ENCODE measurements around the gene NAGS.
"Not testable (repeated sequence)": the region's sequence is repeated elsewhere in the genome, so short reads cannot be mapped to it uniquely, and the experiment has no call there.

The NAGS gene

DNA sequence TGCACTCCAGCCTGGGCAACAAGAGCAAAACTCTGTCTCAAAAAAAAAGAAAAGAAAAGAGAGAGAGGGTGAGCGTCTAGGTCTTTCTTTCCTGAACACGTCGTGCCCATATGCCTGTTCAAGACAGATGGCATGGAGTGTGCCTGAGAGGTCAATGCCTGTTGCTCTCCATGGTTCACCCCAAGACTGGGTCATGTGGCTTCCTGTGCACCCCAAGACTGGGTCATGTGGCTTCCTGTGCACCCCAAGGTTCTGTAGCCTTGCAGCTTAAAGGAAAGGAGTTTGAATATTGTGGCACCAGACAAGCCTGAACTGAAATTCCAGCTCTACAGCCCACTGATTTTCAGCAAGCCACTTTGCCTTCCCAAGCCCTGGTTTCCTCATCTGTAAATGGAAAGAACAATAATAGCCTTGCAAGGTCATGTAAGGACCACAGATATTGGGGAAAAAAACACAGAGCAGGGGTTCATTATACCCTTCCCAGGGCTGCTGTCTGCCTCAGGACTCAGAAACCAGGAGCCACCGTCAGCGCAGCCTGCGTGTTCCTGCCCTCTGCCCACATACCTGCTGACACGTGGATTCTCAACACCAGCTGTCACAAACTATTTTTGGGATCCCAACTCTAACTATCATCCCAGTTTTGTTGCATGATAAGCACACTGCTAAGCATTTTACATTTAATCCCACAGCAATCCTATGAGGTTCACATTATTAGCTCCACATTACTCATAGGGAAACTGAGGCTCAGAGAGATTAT is 18.0 kb upstream of the NAGS start:
- no peak for DNase-seq

DNA sequence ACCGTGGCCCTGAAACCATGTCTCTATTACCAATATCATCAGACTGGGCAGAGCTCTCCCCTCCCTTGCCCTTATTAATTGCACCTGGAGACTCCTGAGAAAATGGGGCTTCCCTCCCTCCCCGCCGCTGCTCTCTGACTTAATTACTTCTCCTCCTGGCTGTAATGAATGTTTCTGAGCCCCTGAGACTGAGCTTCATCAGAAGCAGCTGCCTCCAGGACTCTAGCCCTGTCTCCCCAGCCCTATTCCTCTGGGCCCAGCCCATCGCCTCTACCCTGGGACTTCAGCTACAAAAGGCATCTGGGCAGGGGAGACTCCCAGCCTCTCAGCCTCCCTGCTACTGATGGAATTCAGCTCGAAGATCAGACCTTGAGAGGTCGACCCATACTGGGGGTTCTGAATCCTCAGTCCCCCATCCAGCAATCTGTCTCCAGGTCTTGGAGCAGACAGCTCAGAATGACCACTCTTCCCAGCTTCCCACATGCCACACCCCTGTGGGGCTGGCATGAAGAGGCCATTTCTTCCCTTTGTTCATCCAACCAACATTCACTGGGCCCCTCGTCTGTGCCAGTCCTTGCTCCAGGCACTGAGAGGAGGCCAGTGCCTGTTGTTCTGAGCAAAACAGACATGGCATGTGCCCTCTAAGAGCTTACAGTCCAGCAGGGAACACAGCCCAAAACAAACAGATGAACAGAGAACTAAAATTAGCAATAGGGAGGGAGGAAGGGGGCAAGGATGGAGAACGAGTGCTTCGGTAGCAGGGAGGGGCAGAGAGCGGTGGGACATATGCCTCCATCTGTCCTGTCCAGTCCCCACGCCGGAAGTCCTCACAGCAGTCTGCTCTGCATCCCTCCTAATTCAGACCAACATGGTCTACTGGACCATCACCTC is 17.0 kb upstream of the NAGS start:
- no peak for DNase-seq

DNA sequence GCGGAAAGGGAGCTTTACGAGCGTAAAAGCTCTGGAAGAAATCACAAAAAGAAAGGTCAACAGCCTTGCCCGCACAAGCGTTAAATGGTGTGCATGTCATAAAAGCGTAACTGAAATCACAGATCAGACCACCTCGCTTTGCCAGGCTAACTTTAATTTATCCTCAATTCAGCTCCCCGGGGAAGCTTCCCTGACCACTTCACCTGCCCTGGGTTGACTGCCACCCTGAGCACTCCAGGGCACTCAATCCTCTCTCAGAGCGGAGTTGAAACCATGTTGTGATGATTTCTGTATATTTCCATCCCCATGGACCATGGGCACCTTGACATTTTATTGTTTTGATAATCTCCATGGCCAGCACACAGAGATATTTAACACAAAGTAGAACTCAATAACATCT is 16.1 kb upstream of the NAGS start:
- DNase-seq = no peak

DNA sequence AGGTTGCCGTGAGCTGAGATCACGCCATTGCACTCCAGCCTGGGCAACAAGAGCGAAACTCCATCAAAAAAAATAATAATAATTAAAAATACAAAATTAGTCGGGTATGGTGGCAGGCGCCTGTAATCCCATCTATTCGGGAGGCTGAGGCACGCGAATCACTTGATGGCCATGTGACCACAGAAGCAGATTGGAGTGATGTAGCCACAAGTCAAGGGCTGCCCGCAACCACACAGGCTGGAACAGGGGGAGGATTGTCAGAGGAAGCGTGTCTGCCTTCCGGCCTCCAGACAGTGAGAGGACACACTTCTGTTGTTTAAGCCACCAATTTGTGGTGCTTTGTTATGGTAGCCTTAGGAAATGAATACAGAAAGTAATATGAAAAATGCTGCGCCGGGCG is 11.8 kb upstream of the NAGS start:
- no peak for DNase-seq

DNA sequence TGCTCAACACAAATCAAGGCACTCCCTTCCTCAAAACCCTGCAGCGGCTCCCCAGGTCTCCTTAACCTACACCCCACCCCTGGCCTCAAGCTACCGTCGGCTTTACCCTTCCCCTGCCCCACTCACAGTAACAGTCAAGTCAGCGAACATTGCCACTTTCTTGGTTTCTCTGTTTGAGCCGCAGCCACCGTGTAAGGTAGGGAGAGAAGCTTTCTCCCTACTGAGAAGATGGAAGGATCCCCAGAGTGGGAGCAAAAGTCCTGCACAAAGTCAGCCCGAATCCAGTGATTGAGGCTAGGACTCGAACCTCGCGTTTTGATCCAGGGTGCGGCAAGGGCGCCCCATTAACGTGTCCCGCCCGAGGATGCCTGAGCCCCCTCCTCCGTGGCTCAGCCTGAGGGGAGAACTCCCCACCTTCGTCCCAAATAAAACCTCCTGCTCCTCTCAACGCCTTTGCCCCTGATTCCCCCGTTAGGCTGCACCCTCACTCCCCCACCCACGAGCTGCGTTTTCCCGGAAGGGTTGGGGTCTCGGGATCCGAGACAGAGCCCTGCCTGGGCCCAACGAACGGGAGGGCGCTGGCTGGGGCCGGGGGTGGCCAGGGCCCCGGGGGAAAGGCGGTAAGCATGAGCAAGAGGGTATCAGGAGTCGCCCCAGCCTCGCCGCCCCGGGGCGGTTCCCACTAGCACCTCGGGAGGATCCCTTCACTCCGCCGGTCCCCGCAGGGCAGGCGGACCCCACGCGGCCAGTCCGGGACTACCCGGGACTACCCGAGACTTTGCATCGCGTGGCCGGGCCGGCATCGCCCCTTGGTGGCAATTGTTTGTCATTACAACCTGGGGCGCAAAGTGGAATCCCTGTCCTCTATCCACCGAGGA is 9.9 kb upstream of the NAGS start:
- peak; percentile 45 for DNase-seq

DNA sequence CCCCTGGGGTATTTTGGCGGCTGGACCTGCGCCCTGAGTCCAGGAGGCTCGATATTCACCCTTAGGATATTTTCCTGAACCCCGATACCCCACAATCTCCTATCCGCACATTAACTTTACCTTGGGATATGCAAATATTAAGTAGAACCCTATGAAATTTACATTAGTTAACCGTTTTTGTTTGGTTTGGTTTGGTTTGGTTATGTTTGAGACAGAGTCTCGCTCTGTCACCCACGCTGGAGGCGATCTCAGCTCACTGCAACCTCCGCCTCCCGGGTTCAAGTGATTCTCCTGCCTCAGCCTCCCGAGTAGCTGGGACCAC is 9.3 kb upstream of the NAGS start:
- no peak for DNase-seq

DNA sequence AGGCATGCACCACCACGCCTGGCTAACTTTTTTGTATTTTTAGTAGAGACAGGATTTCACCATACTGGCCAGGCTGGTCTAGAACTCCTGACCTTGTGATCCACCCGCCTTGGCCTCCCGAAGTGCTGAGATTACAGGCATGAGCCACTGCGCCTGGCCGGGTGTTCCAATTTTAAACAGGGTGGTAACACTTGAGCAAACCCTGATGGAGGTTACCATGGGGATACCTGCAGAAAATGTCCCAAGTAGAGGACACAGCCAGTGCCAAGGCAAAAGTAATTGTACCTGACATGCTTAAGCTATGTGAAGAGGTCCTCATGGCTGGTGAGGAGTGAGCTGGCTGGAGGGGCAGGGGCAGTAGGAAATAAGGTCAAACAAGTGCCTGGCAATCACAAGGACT is 7.2 kb upstream of the NAGS start:
- DNase-seq = not testable (repeated sequence)

DNA sequence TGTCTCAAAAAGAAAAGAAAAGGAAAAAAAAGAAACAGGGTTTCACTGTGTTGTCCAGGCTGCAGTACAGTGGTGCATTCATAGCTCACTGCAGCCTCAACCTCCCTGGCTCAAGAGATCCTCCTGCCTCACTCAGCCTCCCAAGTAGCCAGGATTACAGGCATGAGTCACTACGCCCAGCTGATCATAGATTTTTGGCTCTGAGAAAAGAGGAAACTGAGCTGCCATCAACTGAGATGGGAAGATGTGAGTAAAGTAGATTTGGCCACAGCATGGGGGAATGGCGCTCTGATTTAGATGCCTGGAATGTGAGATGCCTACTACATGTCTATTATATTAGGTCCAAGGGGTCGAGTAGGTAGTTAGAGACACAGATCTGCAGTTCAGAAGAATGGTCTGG is 5.9 kb upstream of the NAGS start:
- DNase-seq = no peak

DNA sequence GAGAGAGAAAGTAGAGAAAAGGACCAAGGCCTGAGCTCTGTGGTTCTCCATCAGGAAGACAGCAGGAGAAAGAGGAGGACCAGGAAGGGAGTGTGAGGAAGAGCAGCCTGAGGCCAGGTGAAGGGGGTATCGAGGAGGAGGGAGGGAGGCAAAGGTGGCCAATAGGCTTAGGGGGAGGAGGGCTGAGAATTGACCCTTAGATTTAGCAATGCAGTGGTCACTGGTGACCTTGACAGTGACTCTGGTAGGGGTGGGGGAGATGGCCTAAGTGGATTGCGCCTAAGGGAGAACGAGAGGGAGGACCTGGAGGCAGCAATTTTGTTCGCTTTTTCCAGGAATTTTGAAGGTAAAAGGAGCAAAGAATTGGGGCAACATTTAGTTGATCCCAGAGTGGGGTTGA is 5.4 kb upstream of the NAGS start:
- no peak for DNase-seq

DNA sequence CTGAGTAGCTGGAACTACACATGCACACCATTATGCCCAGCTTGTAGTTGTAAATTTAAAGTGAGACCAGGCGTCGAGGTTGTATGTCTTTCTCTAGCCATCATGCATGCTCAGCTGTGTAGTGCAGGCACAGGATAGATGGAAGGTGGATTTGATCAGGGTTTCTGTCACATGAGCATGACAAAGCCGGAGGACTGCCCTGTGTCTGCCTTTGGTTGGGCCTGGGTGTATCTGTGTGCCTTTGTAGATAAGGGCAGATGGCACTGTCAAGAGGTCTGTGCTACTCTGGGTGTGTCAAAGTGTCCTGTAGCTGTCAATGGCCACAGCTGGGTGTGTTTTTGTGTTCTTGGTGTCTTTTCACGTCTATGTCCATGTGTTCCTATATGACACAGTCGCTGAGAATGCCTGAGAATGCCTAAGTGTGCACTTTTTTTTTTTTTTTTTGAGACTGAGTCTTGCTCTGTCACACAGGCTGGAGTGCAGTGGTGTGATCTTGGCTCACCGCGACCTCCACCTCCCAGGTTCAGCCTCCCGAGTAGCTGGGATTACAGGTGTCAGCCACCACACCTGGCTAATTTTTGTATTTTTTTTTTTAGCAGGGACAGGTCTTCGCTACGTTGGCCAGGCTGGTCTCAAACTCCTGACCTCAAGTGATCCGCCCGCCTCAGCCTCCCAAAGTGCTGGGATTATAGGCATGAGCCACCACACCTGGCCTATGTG is 4.1 kb upstream of the NAGS start:
- DNase-seq = no peak

DNA sequence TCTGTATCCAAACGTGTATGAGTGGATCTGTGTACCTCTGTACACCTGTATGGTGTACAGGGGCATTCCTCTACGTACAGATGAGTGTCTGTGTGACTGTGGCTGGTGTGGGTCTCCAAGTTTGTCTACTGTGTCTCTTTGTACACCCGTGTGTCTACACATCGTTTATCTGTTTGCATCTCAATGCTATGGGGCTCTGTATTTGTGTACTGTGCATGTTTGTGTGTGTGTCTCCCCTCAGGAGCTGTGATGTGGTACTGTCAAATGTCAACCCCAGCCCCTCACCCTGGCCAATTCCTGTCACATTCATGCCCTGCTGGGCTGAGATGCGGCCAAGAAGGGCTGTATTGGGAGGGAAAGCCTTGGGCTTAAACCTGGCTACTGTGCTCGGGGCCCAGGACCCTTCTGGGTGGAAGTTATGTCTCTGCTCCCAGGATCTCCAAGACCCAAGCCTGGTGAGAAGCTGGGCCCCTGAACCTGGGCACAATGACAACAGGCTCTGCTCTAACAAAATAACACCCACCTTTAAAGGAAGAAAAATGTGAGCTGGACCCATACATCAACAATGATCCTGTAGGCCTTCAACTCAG is 3.5 kb upstream of the NAGS start:
- no peak for DNase-seq

DNA sequence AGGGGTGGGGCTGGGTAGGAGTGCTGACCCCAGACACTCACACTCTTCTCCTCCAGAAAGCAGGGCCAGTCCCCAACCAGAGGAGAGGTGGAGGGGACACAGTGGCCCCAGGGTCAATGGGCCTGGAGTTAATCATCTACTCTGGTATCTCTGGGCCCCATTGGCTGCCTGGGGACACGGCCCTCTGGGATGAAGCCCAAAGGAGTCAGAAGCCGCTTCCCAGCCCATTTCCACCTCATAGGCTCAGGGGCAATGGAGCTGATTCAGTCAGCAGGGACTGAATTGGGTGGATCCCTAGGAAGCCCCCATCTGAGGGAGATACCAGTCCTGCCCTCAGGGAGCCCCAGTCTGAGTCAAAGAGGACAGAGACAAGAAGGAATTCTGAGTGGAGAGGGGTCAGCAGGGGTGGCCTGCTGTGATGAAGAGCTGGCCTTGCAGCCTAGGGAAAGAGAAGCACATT is 2.9 kb upstream of the NAGS start:
- no peak for DNase-seq

DNA sequence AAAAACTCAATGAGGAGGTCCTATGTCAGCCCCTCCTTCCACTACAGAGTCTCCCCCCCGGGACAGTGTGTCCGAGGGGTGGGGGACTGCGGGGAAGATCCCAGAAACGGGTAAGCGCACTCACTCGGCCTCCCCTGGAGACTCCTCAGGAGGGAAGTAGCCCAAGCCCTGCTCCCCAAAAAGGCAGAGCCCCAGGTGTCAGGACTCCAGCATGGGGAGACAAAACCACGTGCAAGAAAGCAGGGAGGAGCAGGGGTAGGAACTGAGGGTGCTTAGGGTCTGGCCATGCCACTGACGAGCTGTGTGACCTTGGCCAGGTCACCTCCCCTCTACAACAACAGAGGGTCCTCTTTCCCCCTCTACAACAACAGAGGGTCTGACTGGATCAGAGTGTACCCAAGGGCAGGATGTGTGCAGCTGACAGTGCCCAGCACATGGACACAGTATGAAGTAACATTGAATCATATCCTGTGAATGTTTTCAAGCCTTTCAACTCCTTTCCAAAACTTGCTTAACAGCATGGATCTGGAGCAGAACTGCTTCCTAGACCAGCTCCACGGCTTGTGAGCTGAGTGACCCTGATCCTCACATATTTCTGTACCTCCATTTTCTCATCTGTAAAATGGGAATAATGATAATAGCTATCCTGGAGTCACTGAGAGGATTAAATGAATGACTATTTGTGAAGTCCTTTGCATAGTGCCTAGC is 2.1 kb upstream of the NAGS start:
- no peak for DNase-seq

DNA sequence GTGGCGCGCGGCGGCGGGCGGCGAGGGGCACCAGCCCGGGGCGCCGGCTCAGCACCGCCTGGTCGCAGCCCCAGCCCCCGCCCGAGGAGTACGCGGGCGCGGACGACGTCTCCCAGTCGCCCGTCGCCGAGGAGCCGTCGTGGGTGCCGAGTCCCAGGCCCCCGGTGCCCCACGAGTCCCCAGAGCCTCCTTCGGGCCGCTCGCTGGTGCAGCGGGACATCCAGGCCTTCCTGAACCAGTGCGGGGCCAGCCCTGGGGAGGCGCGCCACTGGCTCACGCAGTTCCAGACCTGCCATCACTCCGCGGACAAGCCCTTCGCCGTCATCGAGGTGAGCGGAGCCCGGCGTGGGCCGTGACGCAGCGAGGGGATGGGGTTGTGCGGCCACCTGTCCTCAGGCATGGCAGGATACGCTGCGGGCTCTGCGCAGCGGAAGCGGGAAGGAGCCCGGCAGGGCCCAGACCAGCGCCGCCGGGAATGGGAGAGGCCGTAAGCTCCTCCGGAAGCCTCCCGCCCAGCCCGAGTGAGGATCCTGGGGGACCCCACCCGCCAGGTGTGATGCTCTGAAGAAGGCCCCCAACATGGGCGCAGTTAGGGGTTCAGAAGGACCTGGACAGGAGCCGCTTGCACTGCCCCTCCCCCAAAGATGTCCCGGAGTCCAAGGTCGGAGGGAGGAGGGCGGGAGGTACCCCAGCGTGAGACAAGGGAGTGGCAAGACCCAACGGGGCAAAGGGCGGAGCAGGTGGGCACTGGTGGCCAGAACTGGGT is 522 bp downstream of the NAGS start:
- peak; percentile 25 for DNase-seq

DNA sequence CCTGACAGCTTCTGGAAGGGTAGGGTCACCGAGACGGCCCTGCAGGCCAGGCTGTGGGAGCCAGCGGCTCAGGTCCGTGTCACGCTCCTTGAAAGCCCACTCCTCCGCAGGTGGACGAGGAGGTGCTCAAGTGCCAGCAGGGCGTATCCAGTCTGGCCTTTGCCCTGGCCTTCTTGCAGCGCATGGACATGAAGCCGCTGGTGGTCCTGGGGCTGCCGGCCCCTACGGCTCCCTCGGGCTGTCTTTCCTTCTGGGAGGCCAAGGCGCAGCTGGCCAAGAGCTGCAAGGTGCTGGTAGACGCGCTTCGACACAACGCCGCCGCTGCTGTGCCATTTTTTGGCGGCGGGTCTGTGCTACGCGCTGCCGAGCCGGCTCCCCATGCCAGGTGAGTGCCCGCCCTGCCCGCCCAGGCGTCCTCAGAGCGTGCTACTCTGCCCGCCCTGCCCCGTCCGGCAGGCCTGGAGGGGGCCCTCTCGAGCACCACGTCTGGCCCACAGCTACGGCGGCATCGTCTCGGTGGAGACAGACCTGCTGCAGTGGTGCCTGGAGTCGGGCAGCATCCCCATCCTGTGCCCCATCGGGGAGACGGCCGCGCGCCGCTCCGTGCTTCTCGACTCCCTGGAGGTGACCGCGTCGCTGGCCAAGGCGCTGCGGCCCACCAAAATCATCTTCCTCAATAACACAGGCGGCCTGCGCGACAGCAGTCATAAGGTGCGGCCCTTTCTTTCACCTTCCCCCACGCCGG is 1.3 kb downstream of the NAGS start:
- peak; percentile 45 for DNase-seq

DNA sequence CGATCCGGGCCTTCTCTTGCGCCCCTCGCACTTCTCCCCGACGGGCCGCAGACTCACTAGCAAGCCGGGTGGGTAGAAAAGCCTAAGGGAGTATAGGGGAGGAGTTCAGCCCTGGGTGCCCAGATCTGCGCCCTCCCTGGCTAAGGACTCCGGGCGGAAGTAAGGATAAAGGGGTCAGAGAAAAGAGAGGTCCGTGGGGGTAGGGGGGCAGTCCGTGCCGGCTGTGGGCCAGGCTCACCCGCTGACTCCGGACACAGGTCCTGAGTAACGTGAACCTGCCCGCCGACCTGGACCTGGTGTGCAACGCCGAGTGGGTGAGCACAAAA is 1.8 kb downstream of the NAGS start:
- peak; percentile 45 for DNase-seq

DNA sequence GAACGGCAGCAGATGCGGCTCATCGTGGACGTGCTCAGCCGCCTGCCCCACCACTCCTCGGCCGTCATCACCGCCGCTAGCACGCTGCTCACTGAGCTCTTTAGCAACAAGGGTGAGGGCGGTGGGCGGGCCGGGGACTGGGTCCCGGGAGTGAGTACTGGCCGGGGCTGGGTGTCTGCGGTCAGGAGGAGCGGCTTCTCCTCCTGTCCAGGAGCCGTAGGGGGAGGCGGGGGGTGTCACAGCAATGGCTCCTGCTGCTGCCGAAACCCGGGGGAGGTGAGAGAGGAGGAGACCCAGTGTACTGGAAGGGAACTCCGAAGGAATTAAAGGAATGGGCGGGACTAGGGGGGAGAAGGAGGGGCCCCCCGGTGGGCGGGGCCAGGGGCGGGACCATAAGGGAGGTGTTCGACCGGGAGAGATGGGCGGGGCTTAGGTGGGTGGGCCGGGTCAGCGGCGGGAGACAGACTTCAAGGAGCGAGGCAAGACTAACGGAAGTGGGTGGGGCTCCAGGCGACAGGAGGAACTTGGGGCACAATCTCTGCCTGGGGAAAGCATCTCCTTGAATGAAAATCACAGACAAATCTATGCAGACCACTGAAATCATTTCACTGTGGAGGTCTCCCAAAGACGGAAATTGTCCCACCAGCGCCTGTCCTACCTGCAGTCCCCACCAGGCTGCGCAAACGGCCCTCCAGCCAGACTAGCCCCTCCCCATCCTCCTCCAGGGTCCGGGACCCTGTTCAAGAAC is 2.4 kb downstream of the NAGS start:
- peak; percentile 95 for DNase-seq

DNA sequence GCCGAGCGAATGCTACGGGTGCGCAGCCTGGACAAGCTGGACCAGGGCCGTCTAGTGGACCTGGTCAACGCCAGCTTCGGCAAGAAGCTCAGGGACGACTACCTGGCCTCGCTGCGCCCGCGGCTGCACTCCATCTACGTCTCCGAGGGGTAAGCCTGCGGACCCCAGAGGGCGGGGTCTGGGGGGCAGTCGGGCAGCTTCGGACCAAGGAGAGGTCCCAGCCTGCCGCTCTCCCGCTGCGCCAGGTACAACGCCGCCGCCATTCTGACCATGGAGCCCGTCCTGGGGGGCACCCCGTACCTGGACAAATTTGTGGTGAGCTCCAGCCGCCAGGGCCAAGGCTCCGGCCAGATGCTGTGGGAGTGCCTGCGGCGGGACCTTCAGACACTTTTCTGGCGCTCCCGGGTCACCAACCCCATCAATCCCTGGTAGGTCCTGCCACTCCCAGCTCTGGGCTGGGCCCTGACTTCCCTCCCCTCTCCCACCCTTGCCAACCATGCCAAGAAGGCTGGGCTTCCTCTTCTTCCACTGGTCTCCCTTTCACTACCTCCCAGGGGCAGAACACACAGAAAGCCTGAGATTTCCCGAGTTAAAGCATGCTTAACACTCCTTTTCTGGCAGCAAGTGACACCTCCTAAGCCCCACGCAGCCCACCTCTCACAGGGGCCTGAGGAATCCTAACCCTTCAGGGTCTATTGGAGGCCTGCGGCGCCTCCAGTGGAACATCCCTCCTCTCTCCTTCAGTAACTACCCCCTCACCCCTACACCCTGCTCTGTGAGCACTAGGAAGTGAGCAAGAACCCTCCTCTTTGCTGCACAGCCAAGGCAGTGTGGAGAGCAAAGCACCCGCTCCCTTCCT is 3.2 kb downstream of the NAGS start:
- DNase-seq = no peak

Measured in NCI-H345 (cell line).